ENCODE data around the gene ZNF652.

Gene ZNF652

DNA sequence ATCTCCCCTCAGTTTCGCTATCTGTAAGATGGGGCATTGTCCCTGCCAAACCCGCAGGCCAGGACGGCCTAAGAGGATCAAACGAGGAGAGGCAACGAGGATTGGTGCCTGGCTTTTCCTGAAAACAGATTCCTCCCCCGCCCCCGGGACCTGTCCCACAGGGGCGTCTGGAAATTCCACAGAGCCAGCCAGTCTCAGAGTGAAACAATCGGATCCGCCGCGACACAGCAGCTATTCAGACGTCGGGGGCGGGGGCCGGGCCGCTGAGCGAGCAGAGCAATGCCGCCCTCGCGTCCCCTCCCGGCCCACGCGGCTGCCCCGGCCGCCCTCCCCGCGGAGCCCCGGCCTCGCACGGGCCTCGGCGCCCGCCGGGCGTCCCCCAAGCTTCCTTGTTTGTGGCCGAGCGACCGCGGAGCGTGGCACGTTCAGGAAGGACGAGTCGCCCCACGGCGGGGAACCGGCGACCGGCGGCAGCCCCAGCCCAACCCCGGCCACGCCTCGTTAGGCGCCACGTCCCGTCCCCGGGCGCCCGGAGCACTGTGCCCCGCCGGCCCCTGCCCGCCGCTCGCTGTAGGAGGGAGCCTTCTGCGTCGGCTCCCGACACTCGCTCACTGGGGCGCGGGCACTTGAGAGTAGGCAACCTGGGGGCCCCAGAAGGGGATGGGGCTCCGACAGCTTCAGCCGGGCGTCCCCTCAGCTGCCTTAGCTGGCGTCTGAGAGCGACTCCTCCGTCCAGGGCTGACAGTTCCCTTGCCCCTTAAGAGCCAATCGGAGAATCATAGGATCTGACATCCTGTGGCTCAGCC is 101.8 kb downstream of the ZNF652 start:
- peak; percentile 35 for DNase-seq (ENCODE audit: low read depth)

DNA sequence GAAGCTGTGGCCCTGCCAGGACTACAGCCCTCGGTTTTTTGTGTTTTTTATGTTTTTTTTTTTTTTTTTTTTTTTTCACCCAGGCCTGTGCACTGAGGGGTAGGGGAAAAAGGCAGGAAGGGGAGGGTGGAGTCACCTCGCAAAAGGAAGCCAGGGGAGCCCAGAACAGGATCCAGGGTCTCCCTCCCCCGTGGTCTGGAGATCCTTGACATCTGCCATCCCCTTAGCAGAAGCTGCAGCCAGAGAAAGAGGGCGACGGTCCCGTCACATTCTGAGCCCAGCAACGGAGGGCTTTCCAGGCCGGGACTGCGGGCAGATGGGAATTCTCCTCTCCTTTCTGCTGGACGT is 102.4 kb downstream of the ZNF652 start:
- no peak for DNase-seq (ENCODE audit: low read depth)

DNA sequence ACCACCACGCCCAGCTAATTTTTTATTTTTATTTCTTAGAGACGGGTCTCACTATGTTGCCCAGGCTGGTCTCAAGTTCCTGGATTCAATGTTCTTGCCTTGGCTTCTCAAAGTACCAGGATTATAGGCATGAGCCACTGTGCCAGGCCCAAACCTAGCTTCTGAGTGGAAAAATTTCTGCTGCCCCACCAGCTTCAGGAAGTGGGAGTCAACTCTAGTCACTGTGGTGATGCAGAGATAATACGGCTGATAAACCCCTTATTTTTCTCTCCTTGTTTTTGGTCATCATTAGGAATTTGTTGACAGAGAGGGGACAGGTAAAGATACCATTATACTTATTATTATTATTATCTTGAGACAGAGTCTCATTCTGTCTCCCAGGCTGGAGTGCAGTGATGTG is 103.7 kb downstream of the ZNF652 start:
- DNase-seq (ENCODE audit: low read depth), result no peak

DNA sequence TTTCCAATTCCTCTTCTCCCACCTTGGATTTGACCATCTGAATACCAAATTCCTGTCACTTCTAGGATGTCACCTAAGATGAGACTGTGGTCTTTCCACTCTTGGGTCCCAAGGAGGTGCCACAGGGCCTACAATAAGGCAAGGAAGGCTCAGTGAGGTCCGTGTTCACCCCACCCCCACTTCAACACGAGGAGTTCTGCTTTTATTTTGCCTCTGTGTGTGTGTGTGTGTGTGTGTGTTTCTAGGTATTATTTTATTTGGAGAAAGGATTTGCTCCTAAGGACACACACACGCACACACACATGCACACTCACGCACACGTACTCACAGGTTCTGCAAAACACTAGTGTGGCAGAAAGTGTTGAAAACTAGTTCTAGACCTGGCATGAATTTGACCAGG is 106.9 kb downstream of the ZNF652 start:
- DNase-seq (ENCODE audit: low read depth), result no peak

DNA sequence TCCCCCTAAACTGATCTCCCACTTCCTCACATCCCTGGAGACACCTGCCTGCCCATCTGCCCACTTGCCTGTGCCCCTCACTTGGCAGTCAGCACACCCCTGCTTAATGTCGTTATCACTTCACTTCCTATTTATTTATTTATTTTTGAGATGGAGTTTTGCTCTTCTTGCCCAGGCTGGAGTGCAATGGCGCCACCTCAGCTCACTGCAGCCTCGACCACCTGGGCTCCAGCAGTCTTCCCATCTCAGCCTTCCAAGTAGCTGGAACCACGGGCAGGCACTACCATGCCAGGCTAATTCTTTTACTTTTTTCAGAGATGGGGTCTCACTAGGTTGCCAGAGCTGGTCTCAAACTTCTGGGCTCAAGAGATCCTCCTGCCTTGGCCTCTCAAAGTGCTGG is 108.0 kb downstream of the ZNF652 start:
- no peak for DNase-seq (ENCODE audit: low read depth)

DNA sequence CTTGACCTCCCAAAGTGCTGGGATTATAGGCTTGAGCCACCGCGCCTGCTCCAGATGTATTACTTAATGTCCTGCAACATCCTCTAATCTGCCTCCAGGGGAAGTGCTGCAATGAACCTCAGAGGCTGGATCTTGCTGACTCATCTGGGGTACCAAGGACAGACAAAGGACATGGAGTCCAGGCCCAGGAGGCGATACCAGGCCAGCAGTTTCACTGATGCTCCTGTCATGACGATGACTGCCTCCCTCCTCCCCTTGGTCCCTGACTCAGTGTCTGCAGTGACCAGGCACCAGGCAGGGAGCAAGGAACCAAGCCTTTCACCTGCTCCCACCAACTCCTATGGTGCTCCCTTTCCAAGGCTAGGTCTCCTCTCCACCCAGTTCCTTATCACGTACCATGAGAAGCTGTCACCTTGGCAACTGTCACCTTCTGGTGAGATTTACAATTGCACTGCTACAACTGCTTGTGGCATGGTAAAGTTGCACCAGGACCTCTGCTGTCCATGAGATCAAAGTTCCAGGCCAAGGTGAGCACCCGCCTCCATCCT is 109.8 kb downstream of the ZNF652 start:
- DNase-seq (ENCODE audit: low read depth), result no peak

DNA sequence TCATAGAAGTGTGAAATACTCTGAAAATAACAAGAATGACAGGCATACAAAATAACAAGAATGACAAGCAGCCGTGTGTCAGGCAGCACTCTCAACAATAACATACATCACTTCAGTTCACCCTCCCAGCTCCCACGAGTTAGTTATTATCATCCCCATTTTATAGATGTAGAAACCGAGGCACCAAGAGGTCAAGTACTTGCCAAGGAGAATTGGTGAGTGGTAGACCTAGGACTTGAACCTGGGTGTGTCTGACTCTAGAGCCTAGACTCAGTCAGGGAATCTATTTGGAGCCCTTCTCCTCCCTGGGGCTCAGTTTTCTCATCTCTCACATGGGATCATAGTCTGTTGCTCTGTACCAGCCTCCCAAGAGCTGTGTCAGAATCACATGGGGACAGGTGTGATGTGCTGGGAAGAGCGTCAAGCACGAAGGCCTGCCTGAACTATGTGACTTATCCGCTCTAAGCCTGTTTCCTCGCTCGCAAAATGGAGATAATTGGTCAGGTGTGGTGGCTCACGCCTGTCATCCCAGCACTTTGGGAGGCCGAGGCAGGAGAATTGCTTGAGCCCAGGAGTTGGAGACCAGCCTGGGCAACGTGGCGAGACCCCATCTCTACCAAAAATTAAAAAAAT is 112.0 kb downstream of the ZNF652 start:
- DNase-seq (ENCODE audit: low read depth), result no peak

DNA sequence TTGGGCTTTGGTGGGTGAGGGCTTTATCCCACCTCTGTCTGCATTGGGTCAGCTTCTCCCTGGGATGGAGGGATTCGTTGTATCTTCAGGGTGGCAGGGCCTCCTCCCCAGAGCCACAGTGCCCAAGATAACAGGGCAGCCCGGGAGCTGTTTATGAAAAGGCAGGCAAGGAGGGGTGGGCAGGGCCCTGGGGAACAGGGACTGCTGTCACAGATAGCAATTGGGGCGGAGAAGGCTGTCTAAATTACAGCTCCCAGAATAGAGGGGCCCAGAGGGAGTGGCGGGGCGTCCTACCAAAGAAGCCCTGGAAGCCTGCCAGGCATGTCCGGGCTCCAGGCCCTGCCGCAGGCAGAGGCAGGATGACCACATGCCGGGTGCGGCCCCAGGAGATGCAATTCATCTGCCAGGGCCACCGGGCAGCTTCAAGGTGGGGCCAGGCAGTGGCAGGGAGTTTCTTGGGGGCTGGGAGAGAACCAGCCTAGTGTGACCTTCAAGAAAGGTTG is 112.7 kb downstream of the ZNF652 start:
- no peak for DNase-seq (ENCODE audit: low read depth)

DNA sequence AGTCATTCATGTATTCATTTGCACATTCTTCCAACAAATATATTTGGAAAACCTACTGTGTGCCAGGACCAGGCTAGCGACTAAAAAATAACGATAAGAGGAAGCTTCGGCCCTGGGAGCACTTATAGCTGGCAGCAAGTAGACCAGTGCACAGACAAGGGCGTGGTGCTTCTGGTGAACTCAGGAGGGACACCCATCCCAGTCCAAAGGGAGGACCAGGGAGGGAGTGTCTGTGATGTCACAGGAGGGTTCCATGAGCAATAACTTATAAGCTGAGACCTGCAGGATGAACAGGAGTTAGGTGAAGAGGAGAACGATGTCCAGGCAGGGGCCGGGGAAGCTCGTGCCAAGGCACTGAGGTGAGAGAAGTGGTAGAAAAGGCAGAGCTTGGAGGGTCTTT is 114.1 kb downstream of the ZNF652 start:
- no peak for DNase-seq (ENCODE audit: low read depth)

DNA sequence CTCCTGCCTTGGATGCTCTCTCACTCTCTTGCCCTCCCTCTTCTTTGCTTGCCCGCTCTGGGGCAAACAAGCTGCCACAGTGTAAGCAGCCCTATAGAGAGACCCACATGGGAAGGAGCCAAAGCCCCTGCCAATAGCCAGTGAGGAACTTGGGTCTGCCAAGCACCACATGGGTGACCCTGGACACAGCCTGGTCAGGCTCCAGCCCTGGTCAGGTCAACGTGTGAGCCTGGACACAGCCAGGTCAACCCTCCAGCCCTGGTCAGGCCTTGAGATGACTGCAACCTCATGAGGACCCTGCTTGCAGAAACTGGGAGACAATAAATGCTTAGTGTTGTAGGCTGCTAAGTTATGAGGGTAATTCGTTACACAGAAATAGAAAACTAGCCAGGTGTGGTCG is 117.2 kb downstream of the ZNF652 start:
- no peak for DNase-seq (ENCODE audit: low read depth)
